H1 (cell line): Measurements from ENCODE around the gene CD160.
"Not testable (repeated sequence)": the region's sequence is repeated elsewhere in the genome, so short reads cannot be mapped to it uniquely, and the experiment has no call there.

Experiments
- CTCF ChIP-seq, 3 experiments: IDR thresholded peaks; 1 replicate in 2 of 3; 2 replicates in 1 of 3; pipeline versions ENCODE4 v1.5.1 to v1.6.1; 2011; ENCODE audit warnings: low read length in 3 of 3, mild to moderate bottlenecking in 3 of 3, inconsistent platforms in 2 of 3, low read depth in 1 of 3, moderate library complexity in 1 of 3; ENCODE audit not compliant: insufficient read depth in 1 of 3; ENCODE audit errors: control extremely low read depth in 1 of 3
- EGR1 ChIP-seq: IDR thresholded peaks from 2 replicates; pipeline ENCODE4 v1.6.1; 2011; ENCODE audit warnings: low read depth, low read length, borderline replicate concordance
- EP300 ChIP-seq, 2 experiments: IDR thresholded peaks; 1 replicate in 1 of 2; 2 replicates in 1 of 2; pipeline ENCODE4 v1.6.1; 2011 to 2012; ENCODE audit warnings: low read depth in 2 of 2, low read length in 2 of 2, mild to moderate bottlenecking in 2 of 2, borderline replicate concordance in 1 of 2, inconsistent platforms in 1 of 2, moderate library complexity in 1 of 2
- EZH2 ChIP-seq: fragments of 200-600 bp; sonication (generic); IDR thresholded peaks from 2 replicates; pipeline ENCODE4 v1.7.1; 2012; ENCODE audit warnings: low read depth, mild to moderate bottlenecking, moderate library complexity, low read length, inconsistent platforms; ENCODE audit not compliant: severe bottlenecking
- GABPA ChIP-seq: IDR thresholded peaks from 2 replicates; pipeline ENCODE4 v1.6.1; 2011; ENCODE audit warnings: mild to moderate bottlenecking, low read length, moderate library complexity, borderline replicate concordance; ENCODE audit not compliant: insufficient read depth
- JUN ChIP-seq: IDR thresholded peaks from 2 replicates; pipeline ENCODE4 v1.6.1; 2011; ENCODE audit warnings: low read depth, mild to moderate bottlenecking, improper control_type of control experiment, low read length
- POLR2AphosphoS5 ChIP-seq: IDR thresholded peaks from 2 replicates; pipeline ENCODE4 v1.6.1; 2011; ENCODE audit warnings: low read depth, low read length
- RFX5 ChIP-seq: IDR thresholded peaks from 2 replicates; pipeline ENCODE4 v1.6.1; 2011; ENCODE audit warnings: low read depth, low read length, improper control_type of control experiment, borderline replicate concordance
- SP1 ChIP-seq: IDR thresholded peaks from 2 replicates; pipeline ENCODE4 v1.6.1; 2011; ENCODE audit warnings: low read depth, low read length
- TAF1 ChIP-seq: IDR thresholded peaks from 2 replicates; pipeline ENCODE4 v1.6.1; 2011; ENCODE audit warnings: mild to moderate bottlenecking, low read depth, low read length
- TBP ChIP-seq: IDR thresholded peaks from 2 replicates; pipeline ENCODE4 v1.6.1; 2011; ENCODE audit warnings: low read depth, low read length, improper control_type of control experiment
- USF2 ChIP-seq: IDR thresholded peaks from 2 replicates; pipeline ENCODE4 v1.6.1; 2011; ENCODE audit warnings: low read length, improper control_type of control experiment

- not testable (repeated sequence) for TF ChIP-seq GABPA; TBP; EZH2; JUN; SP1; USF2; RFX5; EGR1; CTCF (IDR thresholded peaks at IDR 0.05; ENCODE audit: control extremely low read depth in 1 of 3, insufficient read depth in 1 of 3, low read depth in 1 of 3, low read length in 3 of 3); POLR2AphosphoS5; EP300 (IDR thresholded peaks at IDR 0.05; ENCODE audit: borderline replicate concordance in 1 of 2, low read depth in 2 of 2, low read length in 2 of 2); TAF1
Observed at GRCh38 chr1:145765585-145766360, 46.5 kb downstream of the CD160 start.
